Ascending aorta (tissue), 2 donors: ENCODE results near the gene SERPINA12. TPM values are rescaled to one million over a fixed set of nuclear protein-coding genes. Genes with fewer than 3 reads are reported as not detected.

ENCODE experiments used
- DNase-seq, 2 donors: peaks; one replicate each; pipeline ENCODE4 v3.0.0-alpha.2; 2019; ENCODE audit warnings: low spot score in 2 of 2
- H3K27ac ChIP-seq, 2 donors: fragments of 200-600 bp; sonication (generic); one replicate each; pipeline ENCODE4 v1.5.1; 2016 to 2017; ENCODE audit warnings: mild to moderate bottlenecking in 1 of 2
- H3K27me3 ChIP-seq: fragments of 200-600 bp; sonication (generic); one replicate; pipeline ENCODE4 v1.5.1; 2017
- H3K36me3 ChIP-seq, 2 donors: fragments of 200-600 bp; sonication (generic); one replicate each; pipeline ENCODE4 v1.5.1; 2016
- H3K4me1 ChIP-seq, 2 donors: fragments of 200-600 bp; sonication (generic); one replicate each; pipeline ENCODE4 v1.5.1; 2016 to 2017; ENCODE audit warnings: mild to moderate bottlenecking in 1 of 2
- H3K4me3 ChIP-seq, 2 donors: fragments of 200-600 bp; sonication (generic); one replicate each; pipeline ENCODE4 v1.5.1; 2016 to 2017; ENCODE audit warnings: mild to moderate bottlenecking in 1 of 2
- H3K9me3 ChIP-seq, 2 donors: fragments of 200-600 bp; sonication (generic); one replicate each; pipeline ENCODE4 v1.5.1; 2016
- CTCF ChIP-seq, 3 experiments: fragments of 200-600 bp in 2 of 3; fragments of 450-650 bp in 1 of 3; sonication (generic) in 2 of 3; IDR thresholded peaks; one replicate each; pipeline ENCODE4 v1.5.1; 2016 to 2019; ENCODE audit warnings: antibody characterized with exemption in 3 of 3, mild to moderate bottlenecking in 1 of 3, moderate library complexity in 1 of 3
- intact Hi-C: fragments of 100-400 bp; cut with DNase I; formaldehyde crosslinking; loops from one replicate; pipeline ENCODE4 v1.15.1; 2023
- total RNA-seq: library from RNA; depleted of rRNA; stranded (reverse); fragments of >200 nt; gene quantifications from one replicate; pipeline ENCODE4 v1.1.0, GENCODE V29; 2016

The SERPINA12 gene
- total RNA-seq, 1 donor from 2014 or later = not detected

GRCh38 chr14:94521375-94522114 is 12.3 kb upstream of the SERPINA12 start:
- DNase-seq = no peak
- H3K36me3 ChIP-seq = no peaks in the 10 kb centered on the region
- H3K27me3 ChIP-seq = no peaks in the 10 kb centered on the region
- intact Hi-C loops = no loop called here
- no peaks in the 10 kb centered on the region for H3K9me3 ChIP-seq
- H3K4me1 ChIP-seq = no peaks in the 10 kb centered on the region
- TF ChIP-seq CTCF (IDR thresholded peaks at IDR 0.05) = no peak
- H3K4me3 ChIP-seq = no peak overlapping the region
- H3K27ac ChIP-seq = no peak overlapping the region

- H3K27ac ChIP-seq = no peak overlapping the region
- DNase-seq = no peak
- no peak overlapping the region for H3K4me3 ChIP-seq
- H3K4me1 ChIP-seq = no peaks in the 10 kb centered on the region
- H3K9me3 ChIP-seq = no peaks in the 10 kb centered on the region
- TF ChIP-seq CTCF (IDR thresholded peaks at IDR 0.05) = no peak
- H3K27me3 ChIP-seq = no peaks in the 10 kb centered on the region
- no peaks in the 10 kb centered on the region for H3K36me3 ChIP-seq
- intact Hi-C loops = no loop called here
Observed at GRCh38 chr14:94517641-94518257, 8.5 kb upstream of the SERPINA12 start.

- Histone ChIP-seq H3K36me3 (no peaks in the 10 kb centered on the region), H3K4me3 (no peak overlapping the region), H3K27me3 (no peaks in the 10 kb centered on the region), H3K4me1 (no peaks in the 10 kb centered on the region), H3K27ac (no peak overlapping the region), H3K9me3 (no peaks in the 10 kb centered on the region)
- DNase-seq = no peak
- intact Hi-C loops = no loop called here
- TF ChIP-seq CTCF (IDR thresholded peaks at IDR 0.05) = no peak
Observed at GRCh38 chr14:94517248-94517640, 8.0 kb upstream of the SERPINA12 start.

GRCh38 chr14:94515856-94516255 is 6.6 kb upstream of the SERPINA12 start:
- Histone ChIP-seq H3K36me3 (no peaks in the 10 kb centered on the region), H3K4me1 (no peaks in the 10 kb centered on the region), H3K9me3 (no peaks in the 10 kb centered on the region), H3K27ac (no peak overlapping the region), H3K27me3 (no peaks in the 10 kb centered on the region), H3K4me3 (no peak overlapping the region)
- no peak for TF ChIP-seq CTCF (IDR thresholded peaks at IDR 0.05)
- intact Hi-C loops = no loop called here
- no peak for DNase-seq

GRCh38 chr14:94515426-94515825 is 6.2 kb upstream of the SERPINA12 start:
- intact Hi-C loops = no loop called here
- Histone ChIP-seq H3K36me3 (no peaks in the 10 kb centered on the region), H3K27me3 (no peaks in the 10 kb centered on the region), H3K4me1 (no peaks in the 10 kb centered on the region), H3K9me3 (no peaks in the 10 kb centered on the region), H3K4me3 (no peak overlapping the region), H3K27ac (no peak overlapping the region)
- no peak for TF ChIP-seq CTCF (IDR thresholded peaks at IDR 0.05)
- no peak for DNase-seq
